Natural killer cell (primary cell): ENCODE data around the gene GNS. TPM values are rescaled to one million over a fixed set of nuclear protein-coding genes. Genes with fewer than 3 reads are reported as not detected.

Source experiments
- ATAC-seq, 3 donors: fragments of 150-1000 bp in 2 of 3; fragments of 200-7000 bp in 1 of 3; cut with Tn5 transposase; 1 replicate in 1 of 3; 2 replicates in 2 of 3; pipeline ENCODE4 v1.10.0; 2021; ENCODE audit warnings: mild to moderate bottlenecking in 2 of 3, moderate library complexity in 2 of 3
- DNase-seq, 2 donors: peaks; one replicate each; pipeline versions ENCODE4 v3.0.0 to v3.0.0-alpha.2; 2013 to 2021; ENCODE audit warnings: mixed read lengths in 1 of 2
- H3K27ac ChIP-seq: one replicate; pipeline ENCODE4 v1.5.1; 2013; ENCODE audit warnings: mild to moderate bottlenecking, low read length
- H3K27me3 ChIP-seq: one replicate; pipeline ENCODE4 v1.6.1; 2013; ENCODE audit warnings: low read length; ENCODE audit not compliant: control insufficient read depth, insufficient read depth
- H3K36me3 ChIP-seq: one replicate; pipeline ENCODE4 v1.6.1; 2013; ENCODE audit warnings: low read length; ENCODE audit not compliant: control insufficient read depth, insufficient read depth
- H3K4me1 ChIP-seq: one replicate; pipeline ENCODE4 v1.6.1; 2013; ENCODE audit warnings: low read length; ENCODE audit not compliant: control insufficient read depth, insufficient read depth
- H3K4me3 ChIP-seq: one replicate; pipeline ENCODE4 v1.5.1; 2013; ENCODE audit warnings: low read length
- H3K9me3 ChIP-seq: one replicate; pipeline ENCODE4 v1.6.1; 2013; ENCODE audit warnings: low read length; ENCODE audit not compliant: control insufficient read depth, insufficient read depth
- H3K27ac Mint-ChIP-seq, 2 donors: one replicate each; pipeline ENCODE4 v1.8.0; 2022; ENCODE audit warnings: mild to moderate bottlenecking in 2 of 2, mixed read lengths in 2 of 2, moderate library complexity in 1 of 2
- H3K27me3 Mint-ChIP-seq, 2 donors: one replicate each; pipeline ENCODE4 v1.8.0; 2022; ENCODE audit warnings: low read depth in 2 of 2, mixed read lengths in 2 of 2
- H3K36me3 Mint-ChIP-seq: one replicate; pipeline ENCODE4 v1.8.0; 2022; ENCODE audit warnings: mixed read lengths
- H3K4me1 Mint-ChIP-seq, 2 donors: one replicate each; pipeline ENCODE4 v1.8.0; 2022; ENCODE audit warnings: mixed read lengths in 2 of 2
- H3K4me3 Mint-ChIP-seq: one replicate; pipeline ENCODE4 v1.8.0; 2022; ENCODE audit warnings: mild to moderate bottlenecking, moderate library complexity, mixed read lengths
- H3K9me3 Mint-ChIP-seq, 2 donors: one replicate each; pipeline ENCODE4 v1.8.0; 2022; ENCODE audit warnings: mixed read lengths in 2 of 2
- CTCF ChIP-seq: fragments of 200-600 bp; IDR thresholded peaks from one replicate; pipeline ENCODE4 v1.8.0; 2022; ENCODE audit warnings: antibody characterized with exemption
- WGBS: methylation state at CpG from one replicate; pipeline ENCODE4 v1.1.7; 2013; ENCODE audit warnings: missing lambda C conversion rate; ENCODE audit not compliant: insufficient coverage; 5-methylcytosine and 5-hydroxymethylcytosine counted together
- intact Hi-C: fragments of 100-400 bp; cut with micrococcal nuclease; formaldehyde crosslinking; loops from one replicate; pipeline ENCODE4 v1.14.2; 2022
- total RNA-seq, 4 donors: library from RNA; stranded (reverse); fragments of 120-200 nt in 1 of 4; gene quantifications; one replicate each; pipeline versions ENCODE4 v1.2.3 to v1.2.4, GENCODE V29; 2013 to 2022

Gene GNS
- total RNA-seq, 3 donors from 2014 or later (not counting 1 experiment from before 2014, with no cell fraction given): 51.9 to 73.9 (median 59.7) TPM

- ATAC-seq: no peak
These were observed 13.2 kb downstream of the GNS start for GRCh38 chr12:64745980-64746379.

DNA sequence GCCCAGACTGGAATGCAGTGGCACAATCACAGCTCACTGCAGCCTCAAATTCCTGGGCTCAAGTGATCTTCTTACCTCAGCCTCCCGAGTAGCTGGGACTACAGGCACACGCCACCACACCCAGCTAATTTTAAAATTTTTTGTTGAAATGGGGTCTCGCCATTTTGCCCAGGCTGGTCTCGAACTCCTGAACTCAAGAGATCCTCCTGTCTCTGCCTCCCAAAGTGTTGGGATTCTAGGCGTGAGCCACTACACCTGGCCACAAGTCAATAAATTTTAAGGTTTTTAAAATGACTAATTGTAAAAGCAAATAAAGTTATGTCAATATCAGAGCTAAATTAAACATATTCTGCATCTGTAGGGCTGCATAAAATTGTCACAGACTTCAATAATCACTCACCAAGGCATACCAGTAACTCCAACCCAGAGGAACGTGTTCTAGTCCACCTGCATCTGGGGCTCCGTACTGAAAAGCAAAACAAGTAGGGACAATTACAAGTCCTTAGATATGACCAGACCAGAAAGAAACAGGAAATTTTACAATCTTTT, 13.9 kb downstream of the GNS start:
- Mint-ChIP-seq H3K36me3 (peaks cover 29% of the 10 kb centered on the region), H3K4me1 (no peaks in the 10 kb centered on the region), H3K4me3 (no peak overlapping the region), H3K27me3 (no peaks in the 10 kb centered on the region), H3K9me3 (no peaks in the 10 kb centered on the region), H3K27ac (no peak overlapping the region)
- H3K27ac ChIP-seq: no peak overlapping the region
- WGBS: 96% methylated on average over 7 of the region's 7 CpGs
- ATAC-seq: no peak
- H3K27me3 ChIP-seq: no peaks in the 10 kb centered on the region
- no peak for TF ChIP-seq CTCF
- no peaks in the 10 kb centered on the region for H3K4me1 ChIP-seq
- no peak overlapping the region for H3K4me3 ChIP-seq
- H3K9me3 ChIP-seq: no peaks in the 10 kb centered on the region
- peaks cover 58% of the 10 kb centered on the region for H3K36me3 ChIP-seq
- DNase-seq: no peak
- intact Hi-C loops: no loop called here

More at GRCh38 chr12:64745980-64746379, 13.2 kb downstream of the GNS start:
- Mint-ChIP-seq H3K36me3 (peaks cover 25% of the 10 kb centered on the region), H3K27me3 (no peaks in the 10 kb centered on the region), H3K27ac (no peak overlapping the region), H3K4me1 (no peaks in the 10 kb centered on the region), H3K9me3 (no peaks in the 10 kb centered on the region), H3K4me3 (no peak overlapping the region)
- Histone ChIP-seq H3K36me3 (peaks cover 62% of the 10 kb centered on the region), H3K4me3 (no peak overlapping the region), H3K27me3 (no peaks in the 10 kb centered on the region), H3K27ac (no peak overlapping the region), H3K4me1 (no peaks in the 10 kb centered on the region), H3K9me3 (no peaks in the 10 kb centered on the region)
- WGBS: 100% methylated on average over 2 of the region's 2 CpGs
- intact Hi-C loops: no loop called here
- DNase-seq: no peak
- no peak for TF ChIP-seq CTCF

DNA sequence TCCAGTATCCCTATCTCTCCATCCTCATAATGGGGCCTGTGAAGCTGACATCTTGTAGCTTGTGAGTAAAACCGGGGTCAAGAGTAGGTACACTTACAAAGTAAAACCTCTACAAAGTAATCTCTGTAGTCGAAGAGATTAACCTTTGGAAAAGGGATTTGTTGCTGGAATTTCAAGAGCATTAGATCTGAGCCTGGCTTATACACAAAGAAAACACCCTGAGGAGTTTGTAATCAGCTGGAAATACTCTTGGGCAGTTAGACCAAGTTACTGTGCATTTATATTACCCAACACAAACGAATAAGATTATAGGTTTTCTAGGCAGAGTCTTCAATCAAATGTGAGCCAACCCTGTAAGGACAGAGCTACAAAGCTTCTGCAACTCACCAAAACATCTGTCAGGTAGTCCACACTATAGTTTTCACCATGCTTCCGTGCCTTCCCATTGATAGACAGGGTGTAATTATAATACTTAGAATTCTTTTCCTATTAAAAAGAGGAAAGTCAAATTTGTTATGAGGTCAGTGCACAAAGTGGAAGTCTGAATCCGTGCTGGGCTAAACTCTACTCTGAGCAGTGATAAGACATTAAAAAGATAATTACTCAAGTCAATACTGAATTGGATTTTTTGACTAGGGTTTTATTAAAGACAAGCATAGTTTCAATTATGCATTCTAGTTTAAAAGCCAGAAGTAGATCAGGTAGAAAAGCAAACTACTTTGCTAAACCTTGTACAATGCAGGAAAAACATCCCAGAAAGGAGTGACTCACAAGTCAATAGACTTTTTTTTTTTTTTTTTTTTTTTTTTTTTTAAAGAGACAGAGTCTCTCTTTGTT, 14.6 kb downstream of the GNS start:
- intact Hi-C loops: no loop called here
- H3K27ac Mint-ChIP-seq: no peak overlapping the region
- WGBS: 94% methylated on average over 2 of the region's 5 CpGs
- H3K4me3 Mint-ChIP-seq: no peak overlapping the region
- no peak overlapping the region for H3K27ac ChIP-seq
- no peaks in the 10 kb centered on the region for H3K4me1 ChIP-seq
- no peak overlapping the region for H3K4me3 ChIP-seq
- H3K36me3 Mint-ChIP-seq: peaks cover 33% of the 10 kb centered on the region
- H3K9me3 Mint-ChIP-seq: no peaks in the 10 kb centered on the region
- no peak for TF ChIP-seq CTCF
- no peak for ATAC-seq
- H3K27me3 ChIP-seq: no peaks in the 10 kb centered on the region
- H3K36me3 ChIP-seq: peaks cover 65% of the 10 kb centered on the region
- no peaks in the 10 kb centered on the region for H3K9me3 ChIP-seq
- H3K27me3 Mint-ChIP-seq: no peaks in the 10 kb centered on the region
- no peaks in the 10 kb centered on the region for H3K4me1 Mint-ChIP-seq
- no peak for DNase-seq
